ENCODE data around the gene ART1.
A peak's percentile ranks its signal among the peaks of the same experiment; 100 is the strongest.

The ART1 gene

DNA sequence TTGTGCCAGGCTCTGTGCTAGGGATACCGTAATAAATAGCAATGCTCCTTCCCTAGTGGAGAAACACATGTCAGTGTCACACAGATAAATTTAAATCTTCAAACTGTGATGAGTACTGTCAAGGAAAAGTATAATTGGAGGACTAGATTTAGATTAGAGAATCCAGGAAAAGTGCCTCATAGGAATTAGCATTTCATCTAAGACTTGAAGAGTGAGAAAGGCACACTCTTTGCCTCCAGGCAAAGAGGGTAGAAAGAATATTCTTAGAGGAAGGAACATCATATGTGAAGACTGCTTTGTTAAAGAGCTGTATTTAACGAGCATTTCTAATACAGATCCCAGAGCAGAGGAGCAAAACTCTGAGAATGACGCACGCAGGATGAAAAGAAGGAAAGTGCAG lies 34.1 kb upstream of the ART1 start:
- Mint-ChIP-seq H3K4me1 (peaks cover 7% of the 10 kb centered on the region), H3K9me3 (peaks cover 4% of the 10 kb centered on the region), H3K4me3 (no peak overlapping the region), H3K27ac (no peak overlapping the region), H3K27me3 (ENCODE audit: low read depth) (no peaks in the 10 kb centered on the region), H3K36me3 (ENCODE audit: low read depth) (no peaks in the 10 kb centered on the region)
- TF ChIP-seq, protein P1, sequence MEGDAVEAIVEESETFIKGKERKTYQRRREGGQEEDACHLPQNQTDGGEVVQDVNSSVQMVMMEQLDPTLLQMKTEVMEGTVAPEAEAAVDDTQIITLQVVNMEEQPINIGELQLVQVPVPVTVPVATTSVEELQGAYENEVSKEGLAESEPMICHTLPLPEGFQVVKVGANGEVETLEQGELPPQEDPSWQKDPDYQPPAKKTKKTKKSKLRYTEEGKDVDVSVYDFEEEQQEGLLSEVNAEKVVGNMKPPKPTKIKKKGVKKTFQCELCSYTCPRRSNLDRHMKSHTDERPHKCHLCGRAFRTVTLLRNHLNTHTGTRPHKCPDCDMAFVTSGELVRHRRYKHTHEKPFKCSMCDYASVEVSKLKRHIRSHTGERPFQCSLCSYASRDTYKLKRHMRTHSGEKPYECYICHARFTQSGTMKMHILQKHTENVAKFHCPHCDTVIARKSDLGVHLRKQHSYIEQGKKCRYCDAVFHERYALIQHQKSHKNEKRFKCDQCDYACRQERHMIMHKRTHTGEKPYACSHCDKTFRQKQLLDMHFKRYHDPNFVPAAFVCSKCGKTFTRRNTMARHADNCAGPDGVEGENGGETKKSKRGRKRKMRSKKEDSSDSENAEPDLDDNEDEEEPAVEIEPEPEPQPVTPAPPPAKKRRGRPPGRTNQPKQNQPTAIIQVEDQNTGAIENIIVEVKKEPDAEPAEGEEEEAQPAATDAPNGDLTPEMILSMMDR (IDR thresholded peaks at IDR 0.05; ENCODE audit: unreplicated experiment in 3 of 3) = no peak

DNA sequence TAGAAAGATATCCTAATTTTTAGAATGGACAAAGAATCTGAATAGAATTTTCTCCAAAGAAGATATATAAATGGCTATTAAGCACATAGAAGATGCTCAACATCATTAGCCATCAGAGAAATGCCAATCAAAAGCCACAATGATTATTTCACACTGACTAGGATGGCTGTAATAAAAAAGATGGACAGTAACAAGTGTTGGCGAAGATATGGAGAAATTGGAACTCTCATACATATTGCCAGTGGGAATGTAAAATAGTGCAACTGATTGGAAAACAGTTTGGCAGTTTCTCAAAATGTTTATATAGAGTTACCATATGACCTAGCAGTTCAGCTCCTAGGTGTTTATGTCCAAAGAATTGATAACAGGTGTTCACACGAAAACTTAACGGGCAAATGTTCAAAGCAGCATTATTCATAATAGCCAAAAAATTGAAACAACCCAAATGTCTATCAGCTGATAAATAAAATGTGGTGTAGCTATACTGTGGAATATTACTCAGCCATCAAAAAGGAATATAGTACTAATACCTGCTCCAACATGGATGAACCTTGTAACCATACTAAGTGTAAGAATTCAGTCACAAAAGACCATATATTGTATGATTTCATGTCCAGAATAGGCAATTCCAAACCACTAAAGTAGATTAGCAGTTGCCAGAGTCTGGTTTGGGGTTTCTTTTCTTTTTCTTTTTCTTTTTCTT lies 32.8 kb upstream of the ART1 start:
- no peaks in the 10 kb centered on the region for H3K36me3 Mint-ChIP-seq (ENCODE audit: low read depth)
- no peak overlapping the region for H3K27ac Mint-ChIP-seq
- TF ChIP-seq, protein P1 (IDR thresholded peaks at IDR 0.05; ENCODE audit: unreplicated experiment in 3 of 3) = no peak

DNA sequence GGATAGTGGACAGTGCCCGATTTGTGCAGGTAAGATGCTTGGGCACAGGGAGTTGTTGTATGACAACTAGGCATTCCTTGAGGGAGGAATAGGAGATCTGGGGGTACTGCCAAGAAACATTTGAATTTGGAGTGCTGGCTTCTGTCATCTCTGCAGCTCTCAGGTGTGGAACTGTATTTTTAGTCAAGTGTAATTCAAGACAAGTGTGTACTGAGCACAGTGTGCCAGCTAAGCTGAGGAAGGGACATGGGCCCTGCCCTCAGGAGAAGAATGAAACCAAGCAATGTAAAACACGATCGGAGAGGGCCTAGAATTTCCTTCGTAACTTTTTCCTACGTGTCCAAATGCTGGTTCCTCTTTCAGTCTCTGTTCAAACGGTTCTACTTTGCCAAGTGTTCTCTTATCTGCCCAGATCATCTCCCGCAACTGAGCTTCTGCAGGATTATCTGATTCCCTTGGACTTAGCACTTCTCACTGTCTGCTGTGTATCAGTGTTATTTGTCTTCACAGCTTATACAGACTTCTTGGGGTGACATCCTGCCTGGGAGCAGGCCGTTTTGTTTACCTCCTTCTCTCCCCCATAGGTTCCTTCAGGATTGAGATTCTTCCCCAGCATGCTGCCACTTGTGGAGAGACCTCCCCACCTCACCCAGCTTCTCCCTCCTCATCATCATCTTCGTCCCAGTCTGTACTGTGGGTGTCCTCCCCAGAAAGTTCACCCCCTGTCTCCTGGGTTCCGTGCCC lies 30.8 kb upstream of the ART1 start:
- TF ChIP-seq, protein P1 (IDR thresholded peaks at IDR 0.05; ENCODE audit: unreplicated experiment in 3 of 3) = no peak
- peak overlapping the region in 1 of 3 experiments; percentile 8 for H3K27ac Mint-ChIP-seq
- H3K9me3 Mint-ChIP-seq = peaks cover 4% of the 10 kb centered on the region
- H3K36me3 Mint-ChIP-seq (ENCODE audit: low read depth) = no peaks in the 10 kb centered on the region
- H3K4me1 Mint-ChIP-seq = peaks cover 22% of the 10 kb centered on the region
- peaks cover 3% of the 10 kb centered on the region for H3K27me3 Mint-ChIP-seq (ENCODE audit: low read depth)
- H3K4me3 Mint-ChIP-seq = no peak overlapping the region

More for the DNA sequence above, 32.8 kb upstream of the ART1 start:
- Mint-ChIP-seq H3K4me3 (no peak overlapping the region), H3K4me1 (peaks cover 18% of the 10 kb centered on the region), H3K27me3 (ENCODE audit: low read depth) (no peaks in the 10 kb centered on the region), H3K9me3 (peaks cover 4% of the 10 kb centered on the region)

DNA sequence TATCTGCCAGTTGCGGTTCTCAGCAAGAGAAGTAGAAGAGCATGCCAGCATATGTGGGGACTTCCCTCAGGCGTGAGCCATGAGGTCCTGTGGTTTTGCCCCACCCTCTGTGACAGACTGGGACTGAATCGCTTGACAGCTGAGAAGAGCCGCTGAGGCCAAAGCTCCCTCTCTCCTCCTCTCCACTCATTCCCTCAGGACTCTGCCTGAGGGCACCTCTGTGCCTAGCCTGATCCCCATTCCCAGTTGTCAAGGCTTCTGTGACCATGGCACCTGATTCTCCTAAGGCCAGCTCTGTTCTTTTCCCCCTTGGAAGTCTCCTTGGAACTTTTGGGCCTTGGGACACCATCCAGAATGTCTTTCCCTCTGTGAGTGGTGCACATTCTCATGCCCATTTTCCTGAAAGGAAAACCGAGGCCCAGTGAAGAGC lies 30.2 kb upstream of the ART1 start:
- TF ChIP-seq, protein P1 (IDR thresholded peaks at IDR 0.05; ENCODE audit: unreplicated experiment in 3 of 3) = no peak
- Mint-ChIP-seq H3K27me3 (ENCODE audit: low read depth) (peaks cover 3% of the 10 kb centered on the region), H3K36me3 (ENCODE audit: low read depth) (no peaks in the 10 kb centered on the region), H3K27ac (peak overlapping the region in 1 of 3 experiments; percentile 7), H3K4me1 (peaks cover 22% of the 10 kb centered on the region), H3K4me3 (no peak overlapping the region), H3K9me3 (peaks cover 4% of the 10 kb centered on the region)

DNA sequence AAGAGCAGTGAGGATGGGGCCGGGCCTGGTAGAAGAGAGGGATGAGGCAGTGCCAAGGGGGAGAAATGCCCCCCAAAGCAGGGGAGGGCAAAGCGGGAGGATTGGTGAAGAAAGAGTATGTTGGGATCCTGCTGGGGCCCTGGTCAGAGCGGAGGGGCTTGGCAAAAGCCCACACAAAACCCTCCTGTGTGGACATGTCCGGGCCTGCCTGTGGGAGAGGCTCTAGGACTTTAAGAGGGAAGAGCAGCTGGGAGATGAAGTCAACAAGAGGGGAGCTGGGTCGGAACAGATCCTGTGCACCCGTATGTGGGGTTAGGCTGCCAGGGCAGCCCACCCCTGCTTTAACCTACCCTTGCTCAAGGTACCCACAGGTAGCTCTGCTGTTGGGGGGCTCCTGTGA lies 28.9 kb upstream of the ART1 start:
- TF ChIP-seq, protein P1 (IDR thresholded peaks at IDR 0.05; ENCODE audit: unreplicated experiment in 3 of 3) = no peak
- peaks cover 22% of the 10 kb centered on the region for H3K4me1 Mint-ChIP-seq
- peak overlapping the region in 1 of 3 experiments; percentile 1 for H3K4me3 Mint-ChIP-seq
- peaks cover 4% of the 10 kb centered on the region for H3K9me3 Mint-ChIP-seq
- H3K27ac Mint-ChIP-seq = peak overlapping the region in 2 of 3 experiments; percentile 0 to 1
- H3K27me3 Mint-ChIP-seq (ENCODE audit: low read depth) = peaks cover 11% of the 10 kb centered on the region
- no peaks in the 10 kb centered on the region for H3K36me3 Mint-ChIP-seq (ENCODE audit: low read depth)
